Coronary artery (tissue), 2 donors: Measurements from ENCODE around the gene PREX1.
"Not testable (repeated sequence)": the region's sequence is repeated elsewhere in the genome, so short reads cannot be mapped to it uniquely, and the experiment has no call there.

Experiments
- DNase-seq: peaks from one replicate; pipeline ENCODE4 v3.0.0-alpha.2; 2017; ENCODE audit warnings: low spot score
- H3K27ac ChIP-seq, 2 donors: fragments of 200-600 bp; sonication (generic); one replicate each; pipeline ENCODE4 v1.5.1; 2016 to 2019
- H3K4me3 ChIP-seq: fragments of 200-600 bp; sonication (generic); 2 replicates; pipeline ENCODE4 v1.5.1; 2016; ENCODE audit warnings: mild to moderate bottlenecking, moderate library complexity
- CTCF ChIP-seq: fragments of 200-600 bp; sonication (generic); IDR thresholded peaks from one replicate; pipeline ENCODE4 v1.5.1; 2019; ENCODE audit warnings: antibody characterized with exemption

Gene PREX1

GRCh38 chr20:48812600-48813445 lies 15.0 kb downstream of the PREX1 start:
- H3K27ac ChIP-seq = no peak overlapping the region
- H3K4me3 ChIP-seq = no peak overlapping the region
- no peak for TF ChIP-seq CTCF
- no peak for DNase-seq

- H3K4me3 ChIP-seq, H3K27ac ChIP-seq, DNase-seq: not testable (repeated sequence)
These were observed 15.7 kb downstream of the PREX1 start for GRCh38 chr20:48812114-48812513.

GRCh38 chr20:48809673-48810072 lies 18.1 kb downstream of the PREX1 start:
- Histone ChIP-seq H3K4me3 (no peak overlapping the region), H3K27ac (no peak overlapping the region)
- no peak for DNase-seq
- TF ChIP-seq CTCF = no peak

- Histone ChIP-seq H3K4me3 (no peak overlapping the region), H3K27ac (peak overlapping the region; percentile 67 to 70)
- TF ChIP-seq CTCF = no peak
- no peak for DNase-seq
These were observed 19.3 kb downstream of the PREX1 start for GRCh38 chr20:48808382-48809034.

- DNase-seq = no peak
These were observed 20.0 kb downstream of the PREX1 start for GRCh38 chr20:48807586-48808381.

GRCh38 chr20:48807051-48807450 lies 20.7 kb downstream of the PREX1 start:
- no peak for DNase-seq
- Histone ChIP-seq H3K27ac (no peak overlapping the region), H3K4me3 (no peak overlapping the region)
- TF ChIP-seq CTCF = no peak

More at GRCh38 chr20:48807586-48808381, 20.0 kb downstream of the PREX1 start:
- peak overlapping the region; percentile 50 for H3K4me3 ChIP-seq
- peak overlapping the region; percentile 67 to 70 for H3K27ac ChIP-seq
- TF ChIP-seq CTCF = no peak

- Histone ChIP-seq H3K4me3 (no peak overlapping the region), H3K27ac (no peak overlapping the region)
- no peak for DNase-seq
- no peak for TF ChIP-seq CTCF
These were observed 22.1 kb downstream of the PREX1 start for GRCh38 chr20:48805716-48806115.
